Omental fat pad (tissue), 4 donors: ENCODE results near the gene NRXN2. TPM values are rescaled to one million over a fixed set of nuclear protein-coding genes. Genes with fewer than 3 reads are reported as not detected.

Experiments
- ATAC-seq: fragments of 150-250 bp; one replicate; pipeline ENCODE4 v1.9.1; 2016; ENCODE audit warnings: mild to moderate bottlenecking, moderate library complexity; ENCODE audit not compliant: low FRiP score
- DNase-seq: peaks from one replicate; pipeline ENCODE4 v3.0.0-alpha.2; 2019; ENCODE audit warnings: low spot score
- total RNA-seq, 4 donors: library from RNA; depleted of rRNA; stranded (reverse); fragments of >200 nt; gene quantifications; one replicate each; pipeline ENCODE4 v1.1.0, GENCODE V29; 2016
- TF ChIP-seq, protein P1 (sequence below), 3 donors: fragments of 450-650 bp; IDR thresholded peaks; one replicate each; pipeline ENCODE4 v1.5.1; 2016 to 2017; ENCODE audit warnings: antibody characterized with exemption in 3 of 3, mild to moderate bottlenecking in 3 of 3, moderate library complexity in 2 of 3

The NRXN2 gene
- total RNA-seq, 4 donors from 2014 or later: 1.5 to 6.3 (median 3.4) TPM

DNA sequence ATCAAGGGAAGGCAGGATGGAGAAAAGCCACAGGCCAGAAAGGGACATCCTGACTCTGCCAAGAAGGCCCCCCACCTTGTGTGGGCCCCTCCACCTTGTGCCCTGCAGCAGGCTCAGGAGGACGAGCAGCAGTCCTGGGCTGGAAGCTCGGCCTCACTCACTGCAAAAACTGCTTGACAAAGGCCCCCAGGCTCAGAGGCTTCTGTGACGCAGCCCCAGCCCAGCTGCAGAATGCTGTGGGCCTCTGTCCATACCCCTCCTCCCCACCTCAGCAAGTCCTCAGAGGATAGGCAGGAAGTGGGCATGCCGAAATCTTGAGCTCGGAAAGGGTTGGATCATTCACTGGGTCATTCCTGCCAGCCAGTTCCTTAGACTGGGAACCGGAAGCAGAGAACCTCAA is 61.9 kb downstream of the NRXN2 start:
- DNase-seq (no peak), ATAC-seq (no peak)
- TF ChIP-seq, protein P1, sequence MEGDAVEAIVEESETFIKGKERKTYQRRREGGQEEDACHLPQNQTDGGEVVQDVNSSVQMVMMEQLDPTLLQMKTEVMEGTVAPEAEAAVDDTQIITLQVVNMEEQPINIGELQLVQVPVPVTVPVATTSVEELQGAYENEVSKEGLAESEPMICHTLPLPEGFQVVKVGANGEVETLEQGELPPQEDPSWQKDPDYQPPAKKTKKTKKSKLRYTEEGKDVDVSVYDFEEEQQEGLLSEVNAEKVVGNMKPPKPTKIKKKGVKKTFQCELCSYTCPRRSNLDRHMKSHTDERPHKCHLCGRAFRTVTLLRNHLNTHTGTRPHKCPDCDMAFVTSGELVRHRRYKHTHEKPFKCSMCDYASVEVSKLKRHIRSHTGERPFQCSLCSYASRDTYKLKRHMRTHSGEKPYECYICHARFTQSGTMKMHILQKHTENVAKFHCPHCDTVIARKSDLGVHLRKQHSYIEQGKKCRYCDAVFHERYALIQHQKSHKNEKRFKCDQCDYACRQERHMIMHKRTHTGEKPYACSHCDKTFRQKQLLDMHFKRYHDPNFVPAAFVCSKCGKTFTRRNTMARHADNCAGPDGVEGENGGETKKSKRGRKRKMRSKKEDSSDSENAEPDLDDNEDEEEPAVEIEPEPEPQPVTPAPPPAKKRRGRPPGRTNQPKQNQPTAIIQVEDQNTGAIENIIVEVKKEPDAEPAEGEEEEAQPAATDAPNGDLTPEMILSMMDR (IDR thresholded peaks at IDR 0.05): no peak

DNA sequence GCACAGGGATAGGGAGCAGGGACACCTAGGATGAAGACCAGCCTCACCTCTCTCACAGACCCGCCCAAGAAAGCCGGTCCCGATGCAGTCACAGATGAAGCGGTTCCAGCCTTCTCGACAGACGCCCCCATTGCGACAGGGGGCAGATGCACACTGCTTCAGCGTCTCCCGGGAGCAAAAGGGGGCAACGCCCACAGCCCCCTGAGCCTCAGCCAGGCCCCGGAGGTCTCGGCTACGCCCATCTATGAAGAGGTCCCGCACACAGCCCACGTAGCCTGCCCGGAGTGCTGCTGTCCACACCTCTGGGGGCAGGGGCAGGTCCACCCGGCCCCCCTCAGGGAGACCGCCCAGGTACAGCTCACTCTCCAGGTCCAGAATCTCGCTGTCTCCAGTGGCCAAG is 62.3 kb downstream of the NRXN2 start:
- DNase-seq (no peak), ATAC-seq (no peak)
- TF ChIP-seq, protein P1 (IDR thresholded peaks at IDR 0.05): no peak

DNA sequence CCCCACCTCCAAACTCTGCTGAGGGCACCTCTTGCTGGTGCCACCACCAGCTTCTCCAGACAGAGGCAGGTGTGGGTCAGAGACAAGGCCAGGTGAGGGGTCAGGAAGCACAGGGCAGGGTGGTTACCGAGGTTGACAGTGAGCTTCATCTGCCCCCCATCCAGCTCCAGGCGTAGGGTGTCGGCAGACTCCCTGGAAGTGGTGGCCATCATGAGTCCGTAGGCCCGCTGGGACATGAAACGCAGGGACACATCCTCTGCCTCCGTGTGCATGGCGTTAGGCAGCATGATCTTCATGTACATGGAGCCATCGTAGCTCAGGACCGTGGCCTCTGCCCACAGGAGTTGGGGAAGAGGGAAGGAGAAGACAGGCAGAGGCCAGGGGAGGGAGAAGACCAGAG is 62.8 kb downstream of the NRXN2 start:
- TF ChIP-seq, protein P1 (IDR thresholded peaks at IDR 0.05): no peak
- DNase-seq: no peak
- ATAC-seq: no peak

DNA sequence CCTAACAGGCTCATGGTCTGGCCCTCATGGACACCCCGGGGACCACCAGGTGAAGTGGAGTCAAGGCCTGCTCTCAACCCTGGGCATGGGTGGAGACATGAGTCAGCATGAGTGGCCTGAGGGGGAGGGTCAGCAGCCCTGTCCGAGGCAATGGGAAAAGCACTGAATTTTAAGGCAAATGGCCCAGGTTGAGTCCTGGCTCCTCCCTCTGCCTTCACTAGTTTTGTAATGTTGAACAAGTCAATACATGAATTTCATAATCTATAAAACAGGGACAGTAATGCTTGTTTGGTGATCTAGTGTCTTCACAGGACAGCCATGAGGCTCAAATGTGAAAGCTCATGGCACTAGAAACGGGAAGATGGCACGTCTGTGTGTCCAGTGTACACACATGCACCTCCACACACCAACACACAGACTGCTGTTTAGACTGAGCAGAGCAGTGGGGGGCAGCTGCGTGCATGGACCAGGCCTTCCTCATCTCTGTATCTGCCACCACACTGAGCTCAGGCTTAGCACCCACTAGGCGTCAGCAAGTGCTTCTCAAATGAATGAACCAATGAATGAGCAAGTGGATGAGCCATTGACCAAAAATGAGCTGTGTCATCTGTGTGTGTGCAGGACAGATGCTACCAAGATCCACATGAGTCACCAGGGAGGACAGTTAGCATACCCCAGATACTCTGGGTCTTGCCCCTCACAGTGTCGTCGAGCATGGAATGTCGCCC is 63.4 kb downstream of the NRXN2 start:
- ATAC-seq: no peak
- DNase-seq: no peak
- TF ChIP-seq, protein P1 (IDR thresholded peaks at IDR 0.05): no peak

DNA sequence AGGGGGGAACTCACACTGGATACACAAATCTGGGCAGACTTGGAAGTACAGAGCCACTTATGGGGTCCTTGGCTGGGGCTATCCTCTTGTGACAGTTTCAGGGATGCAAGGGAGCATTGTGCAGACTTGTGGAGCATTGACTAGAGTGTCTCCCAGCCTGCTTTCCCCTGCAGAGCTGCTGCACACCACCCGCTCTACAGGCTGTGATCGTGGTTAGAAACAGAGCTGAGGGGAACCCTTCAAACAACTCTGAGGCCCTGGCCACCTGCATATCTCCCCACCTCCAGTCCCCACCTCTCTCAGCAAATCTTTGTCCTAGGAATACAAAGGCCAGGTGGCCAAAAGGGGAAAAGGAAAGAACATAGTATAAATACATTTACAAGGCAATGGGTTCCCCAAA is 64.7 kb downstream of the NRXN2 start:
- TF ChIP-seq, protein P1 (IDR thresholded peaks at IDR 0.05): no peak
- DNase-seq: no peak
- no peak for ATAC-seq

DNA sequence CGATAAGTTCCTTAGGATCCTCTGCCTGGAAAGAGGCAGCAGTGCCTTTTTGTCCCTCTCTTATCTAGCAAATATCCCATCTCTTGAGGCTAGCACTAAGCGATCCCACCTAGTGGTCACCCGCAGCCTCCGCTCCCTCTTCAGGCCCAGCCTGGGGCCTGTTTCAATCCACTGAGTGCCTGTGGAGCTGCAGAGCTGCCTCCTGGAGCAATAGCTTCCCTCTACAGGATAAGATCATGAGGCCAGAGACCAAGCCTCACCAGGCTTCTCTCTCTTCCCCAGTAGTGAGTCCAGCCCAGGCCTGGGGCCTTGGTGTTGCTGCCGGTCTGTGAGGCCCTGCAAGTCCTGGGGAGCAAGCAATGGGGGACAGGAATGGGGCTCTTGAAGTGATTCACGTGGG is 66.1 kb downstream of the NRXN2 start:
- TF ChIP-seq, protein P1 (IDR thresholded peaks at IDR 0.05): no peak
- no peak for DNase-seq
- no peak for ATAC-seq

DNA sequence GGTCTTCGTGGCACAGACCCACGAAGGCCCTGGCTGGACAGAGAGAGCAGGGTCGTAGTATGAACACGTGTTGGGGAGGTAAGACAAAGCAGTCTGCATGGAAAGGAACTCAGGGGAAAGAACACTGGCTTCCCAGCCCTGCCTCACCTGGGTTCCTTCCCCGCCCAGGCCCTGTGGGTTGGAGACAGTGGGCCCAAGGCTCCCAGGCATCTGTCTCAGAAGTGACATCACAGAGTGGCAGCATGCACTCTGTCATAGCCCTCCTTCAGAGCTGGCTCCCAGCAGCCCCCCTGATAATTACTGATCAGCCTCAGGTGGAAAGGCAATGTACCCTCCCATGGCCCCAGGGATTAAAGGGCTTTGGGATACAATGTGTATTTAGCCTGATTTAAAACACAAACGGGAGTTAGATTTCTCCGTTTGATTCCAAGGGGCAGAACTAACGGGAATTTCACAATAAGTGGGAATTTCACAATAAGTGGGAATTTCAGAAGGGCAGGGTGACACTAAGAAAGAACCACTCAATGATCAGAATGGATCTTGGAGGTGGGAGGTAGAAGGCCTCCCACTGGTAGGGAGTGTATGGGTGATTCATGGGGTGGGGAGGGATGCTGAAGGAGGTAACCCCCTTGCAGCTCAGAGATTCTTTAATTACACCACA is 66.9 kb downstream of the NRXN2 start:
- ATAC-seq (peak; percentile 63), DNase-seq (no peak)
- TF ChIP-seq, protein P1 (IDR thresholded peaks at IDR 0.05): no peak
